Germinal center (tissue), 1 donor: ENCODE data around the gene PCDHGA12.

Experiments
- DNase-seq: peaks from one replicate; pipeline ENCODE4 v3.0.0; 2012; ENCODE audit warnings: mixed read lengths, low spot score

Gene PCDHGA12

DNA sequence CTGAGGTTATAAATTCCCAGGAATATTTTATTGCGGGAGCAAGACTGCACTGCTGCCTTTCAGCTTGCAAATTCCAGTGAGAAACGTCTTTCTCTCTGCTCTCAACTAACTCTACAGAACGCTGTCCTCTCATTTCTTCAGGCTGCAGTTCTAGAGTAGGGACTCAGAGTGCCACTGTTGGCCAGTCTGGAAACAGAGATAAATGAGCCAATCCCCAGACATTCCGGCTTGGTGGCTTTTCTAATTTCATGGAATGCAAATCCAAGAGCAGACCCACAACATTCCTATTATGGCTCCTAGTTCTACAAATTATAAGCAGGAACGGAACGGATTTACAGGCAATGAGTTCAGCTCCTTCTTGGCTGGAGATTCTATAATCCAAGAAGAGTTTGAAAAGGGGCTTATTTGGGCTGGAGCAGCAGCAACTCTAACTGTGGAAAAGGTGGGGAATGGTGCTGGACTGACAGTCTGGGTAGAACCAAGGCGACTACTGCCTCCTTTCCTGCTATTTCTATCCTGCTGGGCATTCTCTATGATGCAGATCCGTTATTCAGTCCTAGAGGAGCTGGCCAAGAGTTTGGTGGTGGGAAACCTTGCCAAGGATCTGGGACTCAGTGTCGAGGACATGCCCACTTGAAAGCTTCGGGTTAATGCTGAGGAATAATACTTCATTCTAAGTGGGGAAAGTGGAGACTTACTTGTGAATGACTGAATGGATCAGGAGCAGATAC lies 9.3 kb downstream of the PCDHGA12 start:
- DNase-seq: no peak

DNA sequence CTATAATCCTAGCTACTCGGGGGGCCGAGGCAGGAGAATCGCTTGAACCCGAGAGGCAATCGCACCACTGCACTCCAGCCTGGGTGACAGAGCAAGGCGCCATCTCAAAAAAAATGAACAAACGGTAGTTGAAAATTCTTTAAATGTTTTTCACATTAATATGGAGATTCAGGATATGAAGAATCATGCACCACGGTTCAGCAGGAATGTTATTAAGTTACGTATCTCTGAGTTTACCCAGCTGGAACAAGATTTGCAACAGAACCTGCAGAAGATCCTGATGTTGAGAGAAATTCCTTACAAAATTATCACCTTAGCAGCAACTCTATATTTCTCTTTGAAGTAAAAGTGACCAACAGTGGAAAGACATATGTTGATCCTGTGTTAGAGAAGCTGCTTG lies 10.0 kb downstream of the PCDHGA12 start:
- no peak for DNase-seq

DNA sequence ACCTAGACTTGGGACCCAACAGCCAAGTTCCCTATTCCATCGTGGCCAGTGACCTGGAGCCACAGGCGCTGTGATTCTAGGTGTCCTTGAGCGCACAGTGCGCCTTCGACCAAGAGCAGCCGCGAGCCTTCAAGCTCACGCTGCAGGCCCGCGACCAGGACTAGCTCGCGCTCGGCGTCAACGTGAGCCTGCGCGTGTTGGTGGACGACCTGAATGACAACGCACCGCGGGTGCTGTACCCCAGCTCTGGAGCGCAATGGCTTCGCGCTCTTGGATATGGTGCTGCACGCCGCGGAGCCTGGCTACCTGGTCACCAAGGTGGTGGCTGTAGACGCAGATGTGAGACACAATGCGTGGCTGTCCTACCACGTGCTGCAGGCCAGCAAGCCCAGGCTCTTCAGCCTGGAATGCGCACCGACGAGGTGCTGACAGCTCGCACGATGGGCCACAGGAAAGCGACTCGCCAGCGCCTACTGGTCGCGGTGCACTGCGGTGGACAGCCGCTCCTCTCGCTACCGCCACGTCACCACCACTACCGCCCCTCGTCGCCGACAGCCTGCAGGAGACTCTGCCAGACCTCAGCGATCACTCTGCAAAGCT lies 11.4 kb downstream of the PCDHGA12 start:
- no peak for DNase-seq

DNA sequence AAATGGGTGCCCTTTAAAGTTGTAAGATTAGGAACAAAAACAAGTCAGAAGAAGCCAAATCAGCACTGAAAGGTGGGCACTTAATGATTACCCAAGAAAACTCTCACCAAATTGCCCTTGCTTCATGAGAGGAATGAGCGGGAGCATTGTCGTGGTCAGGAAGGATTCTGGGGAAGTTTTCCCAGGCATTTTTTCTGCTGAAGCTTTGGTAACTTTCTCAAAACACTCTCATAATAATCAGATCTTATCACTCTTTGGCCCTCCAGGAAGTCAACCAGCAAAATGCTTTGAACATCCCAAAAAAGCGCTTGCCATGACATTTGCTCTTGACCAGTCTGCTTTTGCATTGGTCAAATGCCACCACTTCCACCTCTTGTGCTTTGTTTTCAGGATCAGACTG lies 35.0 kb downstream of the PCDHGA12 start:
- DNase-seq: no peak

DNA sequence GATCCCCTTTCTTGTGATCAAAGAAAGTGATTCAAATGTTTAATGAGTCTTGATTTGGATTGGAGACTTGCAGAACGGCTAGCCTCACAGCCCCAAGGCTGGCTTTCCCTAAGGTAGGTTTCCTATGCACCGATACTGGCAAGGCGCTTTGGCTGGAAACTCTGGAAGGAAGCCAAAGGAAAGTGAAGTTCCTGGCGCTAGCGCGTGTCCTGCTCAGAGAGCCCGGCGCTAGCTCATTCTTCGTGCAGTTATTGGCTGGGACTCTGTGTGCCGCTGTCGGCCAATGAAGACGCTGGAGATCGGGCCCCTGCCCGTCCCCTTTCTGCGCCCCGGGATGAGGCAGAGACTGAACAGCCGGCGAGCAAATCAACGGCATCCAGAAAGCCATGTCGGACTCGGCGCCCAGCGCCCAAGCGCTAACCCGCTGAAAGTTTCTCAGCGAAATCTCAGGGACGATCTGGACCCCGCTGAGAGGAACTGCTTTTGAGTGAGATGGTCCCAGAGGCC lies 45.4 kb downstream of the PCDHGA12 start, which contains the start of gene PCDHGC3:
Gene PCDHGC3 (plus strand): TSS at position 342 of the 507 bp plus-strand sequence. CDS start 151 bp downstream, at position 493.
- DNase-seq: peak; percentile 90

DNA sequence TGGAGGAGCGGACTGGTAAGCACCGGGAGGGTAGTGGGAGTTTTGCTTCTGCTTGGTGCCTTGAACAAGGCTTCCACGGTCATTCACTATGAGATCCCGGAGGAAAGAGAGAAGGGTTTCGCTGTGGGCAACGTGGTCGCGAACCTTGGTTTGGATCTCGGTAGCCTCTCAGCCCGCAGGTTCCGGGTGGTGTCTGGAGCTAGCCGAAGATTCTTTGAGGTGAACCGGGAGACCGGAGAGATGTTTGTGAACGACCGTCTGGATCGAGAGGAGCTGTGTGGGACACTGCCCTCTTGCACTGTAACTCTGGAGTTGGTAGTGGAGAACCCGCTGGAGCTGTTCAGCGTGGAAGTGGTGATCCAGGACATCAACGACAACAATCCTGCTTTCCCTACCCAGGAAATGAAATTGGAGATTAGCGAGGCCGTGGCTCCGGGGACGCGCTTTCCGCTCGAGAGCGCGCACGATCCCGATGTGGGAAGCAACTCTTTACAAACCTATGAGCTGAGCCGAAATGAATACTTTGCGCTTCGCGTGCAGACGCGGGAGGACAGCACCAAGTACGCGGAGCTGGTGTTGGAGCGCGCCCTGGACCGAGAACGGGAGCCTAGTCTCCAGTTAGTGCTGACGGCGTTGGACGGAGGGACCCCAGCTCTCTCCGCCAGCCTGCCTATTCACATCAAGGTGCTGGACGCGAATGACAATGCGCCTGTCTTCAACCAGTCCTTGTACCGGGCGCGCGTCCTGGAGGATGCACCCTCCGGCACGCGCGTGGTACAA lies 46.0 kb downstream of the PCDHGA12 start:
- DNase-seq: peak; percentile 39

DNA sequence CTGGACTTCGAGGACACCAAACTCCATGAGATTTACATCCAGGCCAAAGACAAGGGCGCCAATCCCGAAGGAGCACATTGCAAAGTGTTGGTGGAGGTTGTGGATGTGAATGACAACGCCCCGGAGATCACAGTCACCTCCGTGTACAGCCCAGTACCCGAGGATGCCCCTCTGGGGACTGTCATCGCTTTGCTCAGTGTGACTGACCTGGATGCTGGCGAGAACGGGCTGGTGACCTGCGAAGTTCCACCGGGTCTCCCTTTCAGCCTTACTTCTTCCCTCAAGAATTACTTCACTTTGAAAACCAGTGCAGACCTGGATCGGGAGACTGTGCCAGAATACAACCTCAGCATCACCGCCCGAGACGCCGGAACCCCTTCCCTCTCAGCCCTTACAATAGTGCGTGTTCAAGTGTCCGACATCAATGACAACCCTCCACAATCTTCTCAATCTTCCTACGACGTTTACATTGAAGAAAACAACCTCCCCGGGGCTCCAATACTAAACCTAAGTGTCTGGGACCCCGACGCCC lies 46.8 kb downstream of the PCDHGA12 start:
- DNase-seq: no peak

DNA sequence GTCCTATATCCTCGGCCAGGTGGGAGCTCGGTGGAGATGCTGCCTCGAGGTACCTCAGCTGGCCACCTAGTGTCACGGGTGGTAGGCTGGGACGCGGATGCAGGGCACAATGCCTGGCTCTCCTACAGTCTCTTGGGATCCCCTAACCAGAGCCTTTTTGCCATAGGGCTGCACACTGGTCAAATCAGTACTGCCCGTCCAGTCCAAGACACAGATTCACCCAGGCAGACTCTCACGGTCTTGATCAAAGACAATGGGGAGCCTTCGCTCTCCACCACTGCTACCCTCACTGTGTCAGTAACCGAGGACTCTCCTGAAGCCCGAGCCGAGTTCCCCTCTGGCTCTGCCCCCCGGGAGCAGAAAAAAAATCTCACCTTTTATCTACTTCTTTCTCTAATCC lies 47.5 kb downstream of the PCDHGA12 start:
- DNase-seq: no peak

DNA sequence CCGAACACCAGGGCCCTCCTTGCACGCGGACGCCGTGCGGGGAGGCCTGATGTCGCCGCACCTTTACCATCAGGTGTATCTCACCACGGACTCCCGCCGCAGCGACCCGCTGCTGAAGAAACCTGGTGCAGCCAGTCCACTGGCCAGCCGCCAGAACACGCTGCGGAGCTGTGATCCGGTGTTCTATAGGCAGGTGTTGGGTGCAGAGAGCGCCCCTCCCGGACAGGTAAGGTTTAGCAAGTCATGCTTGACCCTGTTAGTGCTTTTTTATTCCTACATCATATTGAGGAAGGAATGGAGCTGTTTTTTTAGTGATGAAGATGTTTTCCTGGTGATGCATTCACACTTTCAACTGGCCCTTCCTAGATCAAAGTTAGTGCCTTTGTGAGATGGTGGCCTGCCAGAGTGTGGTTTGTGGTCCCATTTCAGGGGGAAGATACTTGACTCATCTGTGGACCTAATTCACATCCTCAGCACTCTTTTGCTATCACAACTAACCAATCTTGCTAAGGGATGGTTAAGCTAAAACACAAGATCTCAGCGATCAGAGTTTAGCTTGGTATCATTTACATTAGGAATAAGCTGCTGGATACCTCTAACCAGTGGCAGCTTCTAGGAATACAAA lies 48.1 kb downstream of the PCDHGA12 start:
- no peak for DNase-seq

DNA sequence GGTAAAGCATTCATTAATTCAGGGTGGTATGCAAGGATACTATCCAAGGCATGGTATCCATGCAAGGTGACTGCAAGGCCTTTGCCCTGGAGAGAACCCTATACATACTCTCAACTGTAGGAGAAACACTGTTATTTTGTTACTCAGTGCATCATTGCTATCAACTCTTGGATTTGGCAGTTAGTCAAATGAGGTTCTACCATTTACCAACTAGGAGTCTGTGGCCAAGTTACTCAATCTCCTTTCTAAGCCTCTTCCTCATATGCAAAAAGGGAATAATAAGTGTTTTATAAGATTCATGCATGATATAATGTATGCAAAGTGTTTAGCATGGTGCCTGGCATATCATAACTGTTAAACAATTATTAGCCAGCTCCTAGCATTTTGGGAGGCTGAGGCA lies 49.5 kb downstream of the PCDHGA12 start:
- DNase-seq: no peak
